Measurements from ENCODE around the gene OR3A2. TPM values are rescaled to one million over a fixed set of nuclear protein-coding genes. Genes with fewer than 3 reads are reported as not detected.
"Not testable (repeated sequence)": the region's sequence is repeated elsewhere in the genome, so short reads cannot be mapped to it uniquely, and the experiment has no call there.

OR3A2 gene
- total and polyA plus RNA-seq, 2 donors: 0.22 to 0.42 TPM

DNA sequence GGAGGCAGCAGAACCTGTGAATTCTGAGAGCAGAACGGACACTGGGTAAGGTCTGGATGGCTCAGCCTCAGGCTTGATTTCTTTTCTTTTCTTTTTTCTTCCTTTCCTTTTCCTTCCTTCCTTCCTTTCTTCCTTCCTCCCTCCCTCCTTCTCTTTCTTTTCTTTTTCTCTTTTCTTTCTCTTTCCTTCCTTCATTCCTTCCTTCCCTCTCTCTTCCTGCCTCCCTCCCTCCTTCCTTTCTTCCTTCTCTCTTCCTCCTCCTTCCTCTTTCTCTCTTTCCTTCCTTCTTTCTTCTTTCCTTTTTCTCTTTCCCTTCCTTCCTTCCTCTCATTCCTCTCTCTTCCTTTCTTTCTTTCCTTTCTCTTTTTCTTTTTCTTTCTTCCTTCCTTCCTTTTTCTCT lies 125.9 kb downstream of the OR3A2 start:
- Histone ChIP-seq H3K4me3 (ENCODE audit: low read depth, low read length) (no peak overlapping the region), H3K4me1 (ENCODE audit: insufficient read depth) (no peaks in the 10 kb centered on the region), H3K27ac (ENCODE audit: low read depth) (no peak overlapping the region), H3K36me3 (ENCODE audit: insufficient read depth) (no peaks in the 10 kb centered on the region)
- DNase-seq (ENCODE audit: extremely low spot score): no peak
- 84% methylated on average over 1 of the region's 1 CpG for WGBS

DNA sequence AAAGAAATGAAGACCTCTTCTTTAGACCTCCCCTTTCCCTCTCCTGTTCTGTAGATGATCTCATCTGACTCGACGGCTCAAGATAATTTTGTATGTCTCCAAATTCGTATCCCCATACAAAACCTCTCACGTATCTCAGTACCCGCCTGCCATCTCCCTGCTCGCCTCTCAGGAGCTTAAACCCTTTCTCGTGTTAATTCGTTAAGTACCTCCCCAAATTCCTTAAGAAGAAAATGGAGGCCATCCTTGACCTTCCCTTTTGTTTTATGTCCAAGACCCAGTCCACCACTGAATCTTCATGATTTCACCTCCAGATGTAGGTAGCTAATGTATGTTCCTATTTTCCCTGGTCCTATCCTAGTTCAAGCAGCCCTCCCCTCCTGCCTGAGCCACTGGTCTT lies 129.5 kb downstream of the OR3A2 start:
- H3K4me3 ChIP-seq (ENCODE audit: low read depth, low read length): no peak overlapping the region
- no peak for DNase-seq (ENCODE audit: extremely low spot score)
- no peaks in the 10 kb centered on the region for H3K4me1 ChIP-seq (ENCODE audit: insufficient read depth)
- 84% methylated on average over 8 of the region's 8 CpGs for WGBS
- no peak overlapping the region for H3K27ac ChIP-seq (ENCODE audit: low read depth)
- H3K36me3 ChIP-seq (ENCODE audit: insufficient read depth): no peaks in the 10 kb centered on the region

GRCh38 chr17:3249013-3249412 lies 137.1 kb downstream of the OR3A2 start:
- H3K4me3 ChIP-seq (ENCODE audit: low read depth, low read length); H3K27ac ChIP-seq (ENCODE audit: low read depth); H3K36me3 ChIP-seq (ENCODE audit: insufficient read depth); H3K4me1 ChIP-seq (ENCODE audit: insufficient read depth); DNase-seq (ENCODE audit: extremely low spot score): not testable (repeated sequence)
- WGBS: 90% methylated on average over 1 of the region's 2 CpGs

GRCh38 chr17:3244841-3245240 lies 141.3 kb downstream of the OR3A2 start:
- not testable (repeated sequence) for H3K36me3 ChIP-seq (ENCODE audit: insufficient read depth); H3K4me1 ChIP-seq (ENCODE audit: insufficient read depth); H3K27ac ChIP-seq (ENCODE audit: low read depth); DNase-seq (ENCODE audit: extremely low spot score); H3K4me3 ChIP-seq (ENCODE audit: low read depth, low read length)
- WGBS: 50% methylated on average over 1 of the region's 1 CpG

DNA sequence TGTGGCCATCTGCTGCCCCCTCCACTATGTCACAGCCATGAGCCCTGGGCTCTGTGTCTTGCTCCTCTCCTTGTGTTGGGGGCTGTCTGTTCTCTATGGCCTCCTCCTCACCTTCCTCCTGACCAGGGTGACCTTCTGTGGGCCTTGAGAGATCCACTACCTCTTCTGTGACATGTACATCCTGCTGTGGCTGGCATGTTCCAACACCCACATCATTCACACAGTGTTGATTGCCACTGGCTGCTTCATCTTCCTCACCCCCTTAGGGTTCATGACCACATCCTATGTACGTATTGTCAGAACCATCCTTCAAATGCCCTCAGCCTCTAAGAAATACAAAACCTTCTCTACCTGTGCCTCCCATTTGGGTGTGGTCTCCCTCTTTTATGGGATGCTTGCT lies 145.1 kb downstream of the OR3A2 start:
- no CpG with 5 or more reads among the region's 1 CpG for WGBS
- H3K4me3 ChIP-seq (ENCODE audit: low read depth, low read length); DNase-seq (ENCODE audit: extremely low spot score): not testable (repeated sequence)

GRCh38 chr17:3238685-3239084 lies 147.4 kb downstream of the OR3A2 start:
- not testable (repeated sequence) for H3K4me1 ChIP-seq (ENCODE audit: insufficient read depth); DNase-seq (ENCODE audit: extremely low spot score); H3K27ac ChIP-seq (ENCODE audit: low read depth); H3K36me3 ChIP-seq (ENCODE audit: insufficient read depth); H3K4me3 ChIP-seq (ENCODE audit: low read depth, low read length)
- 8% methylated on average over 1 of the region's 2 CpGs for WGBS

More for the DNA sequence above, 145.1 kb downstream of the OR3A2 start:
- not testable (repeated sequence) for H3K4me1 ChIP-seq (ENCODE audit: insufficient read depth); H3K36me3 ChIP-seq (ENCODE audit: insufficient read depth); H3K27ac ChIP-seq (ENCODE audit: low read depth)

- WGBS: 72% methylated on average over 8 of the region's 8 CpGs
- not testable (repeated sequence) for DNase-seq (ENCODE audit: extremely low spot score); H3K27ac ChIP-seq (ENCODE audit: low read depth); H3K4me3 ChIP-seq (ENCODE audit: low read depth, low read length); H3K36me3 ChIP-seq (ENCODE audit: insufficient read depth); H3K4me1 ChIP-seq (ENCODE audit: insufficient read depth)
Measured at GRCh38 chr17:3232300-3232699, 153.8 kb downstream of the OR3A2 start.

Small RNAs within 50 kb of the gene (small RNA-seq; reads per million reads assigned to genes)
- not detected for gene OR1AC1P

Other genes with a start within 250 kb of the OR3A2 start
- gene OR1A2, start 188.8 kb downstream of the OR3A2 start, total RNA-seq: not detected
- not detected for gene OR1A2, start 188.8 kb downstream of the OR3A2 start, polyA plus RNA-seq
- gene OR1A1, start 178.6 kb downstream of the OR3A2 start, total RNA-seq: not detected
- not detected for gene OR1A1, start 178.6 kb downstream of the OR3A2 start, polyA plus RNA-seq
- not detected for gene OR3A1, start 87.9 kb downstream of the OR3A2 start, total RNA-seq
- not detected for gene OR3A1, start 87.9 kb downstream of the OR3A2 start, polyA plus RNA-seq
- not detected for gene OR1E1, start 12.1 kb upstream of the OR3A2 start, total RNA-seq
- gene OR1E1, start 12.1 kb upstream of the OR3A2 start, polyA plus RNA-seq: not detected
- gene OR3A3, start 25.1 kb upstream of the OR3A2 start, total RNA-seq: not detected
- not detected for gene OR3A3, start 25.1 kb upstream of the OR3A2 start, polyA plus RNA-seq
- not detected for gene OR1E2, start 47.5 kb upstream of the OR3A2 start, total RNA-seq
- not detected for gene OR1E2, start 47.5 kb upstream of the OR3A2 start, polyA plus RNA-seq
- gene SPATA22, start 85.5 kb upstream of the OR3A2 start, total RNA-seq: 1.0 TPM
- 0.23 TPM for gene SPATA22, start 85.5 kb upstream of the OR3A2 start, polyA plus RNA-seq
- 44.9 TPM for gene ASPA, start 89.7 kb upstream of the OR3A2 start, total RNA-seq
- gene ASPA, start 89.7 kb upstream of the OR3A2 start, polyA plus RNA-seq: 2.8 TPM
- gene TRPV3, start 171.5 kb upstream of the OR3A2 start, total RNA-seq: 5.1 TPM
- gene TRPV3, start 171.5 kb upstream of the OR3A2 start, polyA plus RNA-seq: 0.80 TPM
- gene TRPV1, start 223.1 kb upstream of the OR3A2 start, total RNA-seq: 4.5 TPM
- 4.0 TPM for gene TRPV1, start 223.1 kb upstream of the OR3A2 start, polyA plus RNA-seq
- 12.6 TPM for gene SHPK, start 249.9 kb upstream of the OR3A2 start, total RNA-seq
- gene SHPK, start 249.9 kb upstream of the OR3A2 start, polyA plus RNA-seq: 8.0 TPM